Myocyte (in vitro differentiated cells): ENCODE data around the gene E2F8. TPM values are rescaled to one million over a fixed set of nuclear protein-coding genes. Genes with fewer than 3 reads are reported as not detected.

ENCODE experiments used
- DNase-seq: peaks from one replicate; pipeline ENCODE4 v3.0.0-alpha.2; 2012; ENCODE audit warnings: low read depth
- total RNA-seq: library from RNA; depleted of rRNA; stranded (reverse); fragments of >200 nt; gene quantifications from 2 replicates; pipeline ENCODE4 v1.2.3, GENCODE V29; 2014

Gene E2F8
- total RNA-seq, 1 donor from 2014 or later = 11.9 TPM

DNA sequence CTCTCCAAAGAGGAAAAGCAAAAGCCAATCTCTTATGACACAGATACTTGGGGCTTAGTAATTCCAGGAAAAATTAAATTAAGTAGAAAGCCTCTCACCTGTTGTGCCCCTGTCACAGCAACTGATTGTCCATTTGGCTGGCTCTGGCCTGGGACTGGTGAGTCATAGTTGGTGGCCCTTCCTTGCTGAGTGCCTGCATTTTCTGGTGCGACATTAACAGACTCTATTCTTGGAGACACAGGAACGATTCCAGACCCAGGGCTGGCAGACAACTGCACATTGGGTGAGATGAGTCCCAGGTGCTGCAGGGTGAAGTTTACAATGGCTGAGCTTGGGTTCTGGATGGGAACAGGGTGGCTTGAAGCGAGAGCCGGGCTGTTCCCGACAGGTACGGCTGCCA, 15.6 kb downstream of the E2F8 start:
- peak; percentile 87 for DNase-seq

DNA sequence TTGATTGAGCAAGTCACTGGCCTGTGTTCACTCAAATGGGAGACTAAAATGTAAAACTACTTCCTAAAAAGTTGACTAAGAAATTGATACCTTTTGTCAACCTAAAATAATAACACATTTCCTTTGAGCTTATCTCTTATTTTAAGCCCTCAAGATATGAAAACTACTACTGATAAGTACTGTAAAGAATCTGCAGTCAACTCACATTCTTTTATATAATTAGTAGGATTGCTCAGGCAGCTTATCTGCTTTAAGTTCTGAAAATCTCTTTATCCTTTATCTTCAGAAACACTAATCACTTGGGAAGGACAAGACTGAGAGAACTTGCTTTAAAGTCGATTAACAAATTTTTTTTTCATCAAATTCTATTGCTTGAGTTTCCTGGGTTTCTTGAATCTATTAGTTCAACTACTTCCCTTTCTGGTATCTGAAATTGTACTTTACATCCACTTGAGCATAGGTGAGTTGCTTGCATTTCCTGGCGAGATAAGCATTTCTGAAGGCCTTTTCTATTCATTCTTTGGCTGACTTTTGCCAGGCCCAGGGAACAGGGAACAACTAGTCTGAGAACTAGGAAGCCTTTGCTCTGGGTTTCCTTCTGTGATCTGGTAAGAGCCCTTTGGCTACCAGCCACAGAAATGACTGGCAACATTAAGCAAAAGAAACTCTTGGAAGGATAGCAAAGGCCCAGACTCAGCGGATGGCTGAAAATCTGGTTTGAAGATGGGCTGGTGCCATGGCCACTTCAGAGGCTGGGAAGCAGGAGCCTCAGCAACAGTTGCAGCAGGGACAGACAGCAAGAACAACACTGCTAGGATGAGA, 19.6 kb downstream of the E2F8 start:
- peak; percentile 40 for DNase-seq

DNA sequence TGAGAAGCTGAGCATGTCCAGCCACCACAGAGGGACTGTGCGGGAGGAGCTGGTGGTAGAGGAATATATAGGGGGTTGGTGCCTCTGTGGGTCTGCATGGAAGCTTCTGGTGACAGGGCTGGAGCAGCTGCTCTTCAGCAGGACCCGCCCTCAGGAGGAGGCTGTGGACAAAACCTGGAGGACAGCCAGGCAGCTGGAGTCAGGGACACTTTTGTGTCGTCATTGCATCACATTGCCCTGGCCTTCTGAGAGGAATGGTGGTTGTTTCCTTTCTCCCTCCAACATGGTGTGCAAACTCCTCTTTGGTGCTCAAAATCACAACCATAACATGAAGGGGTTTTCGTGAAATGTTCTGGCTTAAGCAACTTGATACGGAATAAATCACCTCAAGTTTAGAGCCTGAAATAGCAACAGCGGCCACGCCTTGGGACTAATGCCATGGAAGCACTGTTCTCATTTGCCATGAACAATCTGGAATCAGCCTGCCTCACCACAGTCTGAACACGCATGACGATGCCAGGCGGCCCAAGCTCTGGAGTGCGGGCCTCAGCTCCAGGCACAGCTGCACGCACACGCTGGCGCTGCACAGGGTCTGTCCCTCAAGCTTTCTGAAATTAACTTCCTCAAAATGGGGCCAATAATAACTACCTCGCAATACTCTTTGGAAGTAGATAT, 21.8 kb downstream of the E2F8 start:
- peak; percentile 97 for DNase-seq

DNA sequence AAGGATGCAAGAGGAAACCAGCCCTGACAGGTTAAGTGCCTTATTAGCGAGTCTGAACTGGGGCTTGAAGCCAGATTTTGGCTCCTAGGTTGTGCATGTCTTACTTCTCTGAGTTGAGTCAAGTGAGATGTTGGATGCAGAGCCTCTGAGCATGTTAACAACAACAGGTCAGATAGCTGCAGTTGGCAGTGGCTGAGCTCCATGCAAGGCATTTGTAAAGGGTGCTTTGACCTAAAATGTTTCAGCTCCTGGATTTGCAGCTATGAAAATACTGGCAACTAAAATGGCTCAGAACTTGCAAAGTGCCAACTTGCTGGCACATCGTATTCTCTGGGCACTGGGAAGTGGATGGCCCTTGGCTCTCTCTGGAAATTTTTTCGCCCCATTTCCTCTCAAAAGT, 22.5 kb downstream of the E2F8 start:
- DNase-seq = no peak

DNA sequence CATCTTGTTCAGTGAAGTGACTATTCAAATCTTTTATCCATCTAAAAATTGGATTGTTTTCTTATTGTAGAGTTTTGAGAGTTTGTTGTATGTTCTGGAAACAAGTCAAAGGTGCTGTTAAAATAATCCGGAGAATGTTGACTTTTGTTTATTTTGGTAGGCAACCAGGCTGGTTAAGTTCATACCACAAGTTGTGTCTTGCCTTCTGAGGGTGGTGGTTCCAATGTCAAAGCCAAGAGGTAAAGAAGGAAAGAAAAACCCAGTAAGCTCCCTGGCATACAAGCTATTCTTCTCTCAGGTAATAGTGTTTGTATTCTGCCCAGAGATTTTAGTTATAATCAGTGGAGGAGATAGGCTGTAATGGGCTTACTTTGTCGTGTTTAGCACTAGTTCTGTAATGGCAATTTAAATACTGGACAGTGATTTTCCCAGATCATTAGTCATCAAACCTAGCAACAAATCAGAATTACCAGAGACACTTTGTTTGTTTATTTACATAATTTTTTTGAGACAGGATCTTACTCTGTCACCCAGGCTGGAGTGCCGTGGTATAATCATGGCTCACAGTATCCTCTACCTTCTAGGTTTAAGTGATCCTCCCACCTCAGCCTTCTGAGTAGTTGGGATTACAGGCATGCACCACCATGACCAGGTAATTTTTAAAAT, 23.9 kb downstream of the E2F8 start:
- DNase-seq = no peak

DNA sequence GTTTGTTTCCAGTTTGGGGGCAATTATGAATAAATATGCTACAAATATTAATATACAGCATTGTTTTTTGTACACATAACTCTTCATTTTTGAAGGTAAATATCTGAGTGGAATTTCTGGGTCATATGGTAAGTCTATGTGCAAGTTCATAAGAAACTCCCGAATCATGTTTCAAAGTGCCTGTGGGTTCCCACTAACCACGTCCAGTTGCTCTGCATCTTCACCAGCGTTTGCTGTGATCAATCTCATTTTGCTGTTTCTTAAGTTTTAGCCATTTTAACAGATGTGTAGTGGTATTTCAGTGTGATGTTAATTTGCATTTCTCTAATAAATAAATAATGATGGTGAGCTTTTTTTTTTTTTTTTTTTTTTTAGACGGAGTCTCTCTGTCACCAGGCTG, 24.7 kb downstream of the E2F8 start:
- DNase-seq = peak; percentile 87

DNA sequence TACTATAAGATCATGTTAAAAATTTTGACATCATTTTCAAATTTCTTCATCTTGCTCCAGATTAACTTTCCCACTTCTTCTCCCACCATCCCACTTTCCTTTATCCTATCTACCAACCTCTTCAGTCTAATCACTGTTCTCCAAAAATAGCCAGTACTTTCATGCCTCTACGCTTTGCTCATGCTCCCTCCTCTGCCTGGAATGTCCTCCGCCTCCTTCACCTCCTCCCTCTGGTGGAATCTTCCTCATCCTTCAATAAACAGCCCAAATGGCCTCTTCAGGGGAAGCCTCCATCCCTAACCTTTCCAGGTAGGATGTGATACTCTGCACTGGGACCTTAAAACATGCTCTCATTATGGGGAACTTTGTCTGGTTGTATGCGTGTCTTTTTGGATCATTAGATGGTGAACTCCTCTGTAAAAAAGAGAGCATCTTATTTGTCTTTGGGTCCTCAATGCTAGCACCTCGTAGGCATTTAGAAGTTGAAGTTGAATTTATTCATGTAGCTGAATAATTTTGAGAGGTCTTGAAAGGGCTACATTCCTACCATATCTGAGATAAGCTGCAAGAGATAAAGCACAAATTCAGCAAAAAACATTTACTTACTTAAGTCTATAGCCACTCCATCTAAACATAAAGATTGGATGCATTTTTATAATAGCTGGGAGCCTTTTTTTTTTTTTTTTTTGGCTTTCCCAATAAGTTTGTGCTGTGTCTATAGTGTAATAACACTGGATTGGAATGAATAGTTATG, 31.0 kb downstream of the E2F8 start:
- peak; percentile 53 for DNase-seq

DNA sequence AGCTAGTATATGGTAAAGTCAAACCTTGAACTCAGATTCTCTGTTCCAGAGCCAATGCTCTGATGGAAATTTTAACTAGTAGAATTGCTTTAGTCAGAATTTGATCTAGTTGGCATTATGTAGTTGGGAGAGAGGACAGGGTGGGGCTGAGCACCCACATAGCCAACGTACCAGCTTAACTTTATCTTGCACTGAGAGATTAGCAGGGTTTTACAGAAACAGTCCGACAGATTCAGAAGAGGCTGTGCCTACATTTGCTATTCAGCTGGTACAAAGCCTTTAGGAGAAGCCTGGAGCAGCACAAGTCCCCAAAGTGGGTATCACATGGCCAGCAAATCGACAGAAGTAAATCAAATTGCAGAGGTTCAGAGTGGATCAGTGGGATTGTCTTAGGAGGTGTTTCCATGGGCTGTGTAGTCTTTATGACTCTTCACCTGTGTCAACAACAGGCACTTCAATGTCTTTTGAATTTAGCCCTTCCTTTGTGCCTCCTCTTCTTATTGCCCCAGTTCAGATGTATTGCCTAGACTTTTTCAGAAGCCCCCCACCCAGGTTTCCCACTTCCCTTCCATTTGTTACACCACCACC, 31.7 kb downstream of the E2F8 start:
- no peak for DNase-seq

DNA sequence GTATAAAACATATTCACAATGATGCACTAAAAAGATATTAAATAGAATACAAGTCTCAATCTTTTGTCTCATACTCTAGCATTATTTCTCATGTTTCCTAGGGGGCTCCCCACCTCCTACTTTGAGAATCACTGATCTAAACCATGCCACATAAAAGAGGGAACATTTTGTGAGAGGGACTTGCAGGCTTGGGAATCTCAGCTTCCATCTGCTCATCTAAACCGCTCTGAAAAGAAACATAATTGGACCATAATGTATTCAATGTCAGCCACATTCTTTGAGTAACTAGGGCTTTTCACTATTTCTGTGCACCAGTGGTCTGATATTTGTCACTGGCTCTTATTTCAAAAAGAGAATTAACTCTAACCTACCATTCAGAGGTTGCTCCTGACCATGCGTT, 32.6 kb downstream of the E2F8 start:
- no peak for DNase-seq

DNA sequence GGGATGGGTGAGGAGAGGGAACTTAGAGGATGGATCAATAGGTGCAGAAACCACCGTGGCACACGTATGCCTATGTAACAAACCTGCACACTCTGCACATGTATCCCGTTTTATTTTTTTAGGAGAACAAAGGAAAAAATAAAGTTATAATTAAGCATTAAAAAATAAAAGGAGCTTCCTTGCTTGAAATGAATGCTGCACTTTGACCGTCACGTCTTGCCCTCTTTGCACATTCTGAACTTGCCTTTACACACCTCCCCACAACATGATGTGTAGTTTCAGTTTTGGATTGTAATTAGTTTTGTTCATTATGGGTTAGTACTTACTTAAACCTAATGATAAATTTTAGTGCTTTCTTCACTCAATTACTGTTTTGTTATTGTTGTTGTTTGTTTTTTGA, 35.9 kb downstream of the E2F8 start:
- DNase-seq = no peak

DNA sequence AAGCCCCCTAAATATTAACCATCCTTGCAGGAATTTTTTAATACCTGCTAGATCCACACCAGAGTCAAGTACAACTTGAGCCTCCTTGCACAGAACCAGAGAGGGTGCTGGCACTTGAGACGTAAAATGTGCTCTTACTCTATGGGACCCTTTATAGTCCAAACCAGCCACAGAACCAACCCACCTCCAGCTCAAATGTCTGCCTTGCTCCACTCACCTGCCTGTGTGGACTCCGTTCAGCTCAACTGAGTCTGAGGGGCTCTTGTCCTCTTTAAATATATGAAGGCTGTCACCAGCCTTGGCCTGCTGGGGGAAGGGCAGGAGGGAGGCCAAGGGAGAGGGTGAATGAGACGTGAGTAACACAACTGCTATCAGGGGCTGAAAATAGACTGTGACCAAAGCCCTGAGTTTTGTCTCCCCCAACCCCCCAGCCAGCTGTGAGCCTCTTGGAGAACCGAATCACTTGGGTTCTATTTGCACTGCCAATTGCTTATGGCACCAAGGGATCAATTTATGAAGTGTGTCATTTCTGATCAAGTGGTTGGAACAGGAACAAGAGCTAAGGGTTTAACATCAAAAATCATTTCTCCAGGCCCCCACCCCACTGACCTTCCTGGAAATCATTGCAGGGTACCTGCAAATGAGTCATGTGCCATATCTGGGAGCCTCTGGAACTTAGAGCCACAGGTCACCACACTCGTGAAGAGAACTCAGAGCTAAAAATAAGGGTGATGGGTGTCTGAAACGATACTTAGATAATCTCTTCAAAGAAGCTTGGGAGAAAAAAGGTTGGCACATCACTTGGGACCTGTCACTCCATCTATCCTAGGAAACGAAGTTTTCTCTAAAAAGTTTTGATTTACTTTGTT, 38.8 kb downstream of the E2F8 start, which contains the start of gene CSRP3:
TSS of gene CSRP3 (minus strand) at position 247 of the 869 bp plus-strand sequence. CDS start 9,535 bp downstream, outside the sequence.
- DNase-seq = peak; percentile 94

DNA sequence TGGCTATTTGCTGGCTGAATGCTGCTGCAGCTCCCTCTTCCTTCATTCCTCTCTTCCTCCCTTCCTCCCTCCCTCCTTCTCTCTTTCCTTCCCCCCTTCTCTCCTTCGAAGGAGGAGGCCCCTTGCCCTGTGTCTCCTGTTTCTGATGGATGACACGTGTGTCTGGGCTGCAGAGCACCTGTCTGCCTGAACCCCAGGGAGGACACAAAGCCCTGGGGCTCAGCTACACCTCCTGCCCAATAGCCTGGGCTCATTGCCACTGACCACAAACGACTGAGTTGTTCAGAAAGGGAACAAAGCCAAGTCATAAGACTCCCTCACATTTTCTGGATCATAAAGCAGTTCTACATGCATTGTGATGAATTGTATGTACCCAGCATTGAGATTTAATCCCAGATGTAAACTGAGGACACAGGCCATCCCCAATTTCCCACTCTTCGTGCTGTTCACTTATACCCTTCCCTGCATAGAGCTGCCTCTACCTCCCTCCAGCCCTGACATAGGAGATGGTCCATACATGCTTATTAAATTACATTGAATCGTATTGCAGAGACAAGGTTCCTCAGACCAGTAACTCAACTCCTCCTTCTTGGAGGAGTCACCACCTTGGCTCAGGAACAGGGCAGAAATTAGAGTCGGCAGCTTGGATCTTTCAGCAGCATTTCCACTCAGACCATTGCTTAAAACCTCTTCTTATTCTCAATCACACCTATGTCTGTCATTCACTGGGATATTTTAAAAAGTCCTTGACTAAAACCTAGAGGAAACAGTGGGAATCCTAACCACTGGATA, 40.1 kb downstream of the E2F8 start:
- peak; percentile 91 for DNase-seq

DNA sequence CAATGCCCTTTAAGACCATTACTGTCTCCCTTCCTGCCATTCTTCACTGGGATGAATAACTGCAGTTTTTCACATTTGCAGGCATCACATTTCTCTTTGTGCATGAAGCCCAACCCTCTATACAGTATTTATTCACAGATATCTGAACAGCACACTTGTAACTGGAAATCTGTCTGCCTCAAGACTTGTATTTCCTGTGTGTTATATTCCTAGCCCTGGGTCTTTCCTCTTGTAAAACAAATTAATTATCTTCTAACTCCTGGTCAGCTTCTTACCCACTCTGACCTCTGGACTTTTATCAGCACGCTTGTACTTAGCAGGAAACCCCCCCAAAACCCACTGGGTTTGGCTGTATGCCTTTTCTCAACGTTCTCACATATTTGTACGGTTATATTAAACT, 41.0 kb downstream of the E2F8 start:
- DNase-seq = no peak

DNA sequence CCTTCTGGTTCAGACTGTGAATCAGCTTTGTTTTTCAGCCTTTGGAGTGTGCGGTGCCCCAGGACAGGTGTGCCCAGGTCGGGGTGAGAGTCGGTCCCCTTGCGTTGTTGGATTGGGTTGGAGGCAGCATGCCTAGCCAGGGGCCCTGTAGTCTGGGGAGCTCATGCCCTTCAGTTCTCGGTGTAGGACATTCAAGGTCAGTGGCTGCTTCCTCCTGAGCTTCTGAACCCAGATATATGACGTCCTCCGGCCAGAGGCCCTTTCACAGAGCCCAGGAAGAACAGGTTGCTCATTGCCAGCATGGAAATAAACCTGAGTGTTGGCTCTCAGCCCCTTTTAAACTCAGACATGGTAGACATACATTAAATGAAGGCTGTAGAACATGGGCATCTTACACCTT, 41.7 kb downstream of the E2F8 start:
- DNase-seq = no peak

DNA sequence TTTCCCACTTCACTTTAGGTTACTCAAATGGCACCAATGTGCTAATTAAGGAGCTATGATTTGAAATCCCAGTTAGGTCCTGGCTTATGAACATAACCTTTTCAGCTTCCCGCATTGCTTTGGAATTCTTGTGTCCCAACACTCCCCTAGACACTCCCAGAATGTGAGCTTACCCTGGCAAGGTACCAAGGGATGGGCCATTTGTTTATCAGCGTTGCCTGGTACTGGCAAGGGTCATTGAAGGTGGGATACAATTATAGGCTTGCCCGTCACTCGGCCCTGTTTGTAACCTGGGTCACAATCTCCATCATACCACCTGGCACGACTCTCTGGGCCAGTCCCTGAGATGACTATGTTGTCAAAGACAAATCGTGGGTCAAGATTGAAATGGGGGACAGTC, 44.3 kb downstream of the E2F8 start:
- peak; percentile 70 for DNase-seq

DNA sequence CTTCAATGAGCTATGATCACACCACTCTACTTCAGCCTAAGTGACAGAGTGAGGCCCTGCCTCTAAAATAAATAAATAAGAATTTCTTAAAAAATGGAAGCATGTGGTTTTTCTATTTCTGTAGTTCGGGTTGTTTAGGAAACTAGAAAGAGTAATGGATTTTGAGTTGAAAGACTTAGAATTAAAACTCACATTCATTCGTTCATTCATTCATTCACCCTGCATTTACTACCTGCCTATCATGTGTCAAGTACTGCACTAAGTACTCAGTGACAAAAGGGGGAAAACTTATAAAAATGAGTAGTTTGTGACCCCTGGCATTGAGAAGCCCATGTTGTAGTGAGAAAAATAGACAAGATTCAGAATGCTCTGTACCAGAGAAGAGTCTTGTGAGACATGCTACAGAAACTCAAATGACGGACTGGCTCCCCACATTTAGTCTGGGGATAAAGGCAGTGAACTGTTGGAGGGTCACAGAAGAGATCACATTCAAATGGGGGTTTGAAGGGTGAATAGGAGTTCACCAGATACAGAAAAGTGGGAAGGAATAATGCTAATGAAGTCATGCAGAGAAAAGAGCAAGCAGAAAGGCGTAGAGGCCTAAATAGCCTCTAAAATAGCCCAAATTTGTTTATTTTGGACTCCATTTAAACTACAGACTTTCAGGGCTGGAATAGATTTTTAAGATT, 46.0 kb downstream of the E2F8 start:
- no peak for DNase-seq

DNA sequence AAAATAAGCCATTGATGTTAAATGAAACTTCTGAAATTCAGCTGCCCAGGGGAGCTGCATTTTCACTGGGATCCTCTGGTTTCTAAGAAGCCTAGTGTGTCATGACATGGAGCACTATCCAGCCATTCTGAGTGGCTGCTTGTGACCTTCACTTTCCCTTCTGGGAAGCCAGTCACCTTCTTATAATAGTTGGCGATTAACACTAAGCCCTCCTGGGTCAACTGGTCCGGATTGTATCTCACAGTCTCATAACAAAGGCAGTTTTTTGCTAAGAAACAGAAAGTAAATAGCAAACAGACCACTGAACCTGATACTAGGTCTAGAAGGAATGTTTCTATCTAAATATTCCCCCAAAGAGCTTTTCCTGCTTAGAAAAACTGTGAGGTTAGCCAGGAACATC, 46.8 kb downstream of the E2F8 start:
- DNase-seq = peak; percentile 49

DNA sequence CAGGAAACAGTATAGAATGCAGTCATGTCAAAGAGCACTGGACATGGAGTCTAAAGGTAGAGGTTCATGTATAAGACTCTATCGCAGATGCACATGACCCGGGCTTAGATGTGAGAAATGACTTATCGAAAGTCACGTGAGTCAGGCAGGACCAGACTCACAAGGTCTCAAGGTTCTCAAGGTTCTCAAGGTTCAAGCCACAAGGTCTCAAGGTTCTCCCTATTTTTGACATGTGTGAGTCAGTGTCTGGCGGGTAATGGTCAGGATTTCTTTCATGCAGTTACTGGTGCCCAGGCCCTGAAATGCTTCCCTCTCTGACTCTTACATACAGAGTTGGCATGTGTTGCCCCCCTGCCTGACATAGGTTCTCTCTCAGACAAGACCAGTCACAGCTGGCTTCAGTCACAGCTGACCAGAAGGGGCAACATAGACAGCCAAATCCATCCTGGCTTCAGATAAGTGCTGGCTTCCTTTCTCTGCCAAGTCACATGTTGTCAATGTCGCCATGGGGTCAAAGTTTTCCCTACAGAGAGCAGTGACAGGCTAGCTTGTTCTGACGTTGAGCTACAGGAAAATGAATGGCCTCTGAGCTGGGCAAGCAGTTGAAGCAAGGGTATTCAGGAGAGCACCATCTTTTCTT, 49.1 kb downstream of the E2F8 start:
- DNase-seq = no peak
